OCI-LY7 (cell line): ENCODE results near the gene BMP4.

Source experiments
- CTCF ChIP-seq: fragments of 200-600 bp; sonication (generic); conservative IDR thresholded peaks from 2 replicates; pipeline ENCODE4 v1.5.1; 2014; ENCODE audit warnings: mild to moderate bottlenecking, antibody characterized with exemption, low read length, moderate library complexity, mixed read lengths
- EZH2phosphoT487 ChIP-seq: fragments of 200-600 bp; sonication (generic); IDR thresholded peaks from 2 replicates; pipeline ENCODE4 v1.6.1; 2018; ENCODE audit warnings: low read depth, borderline replicate concordance, mild to moderate bottlenecking, mixed run types, antibody characterized with exemption, low read length, moderate library complexity, mixed read lengths

GRCh38 chr14:53971521-53971920 lies 14.9 kb upstream of the BMP4 start:
- TF ChIP-seq CTCF = no peak
- TF ChIP-seq EZH2phosphoT487 = no peak
